Measurements from ENCODE around the gene OLA1. TPM values are rescaled to one million over a fixed set of nuclear protein-coding genes. Genes with fewer than 3 reads are reported as not detected.

Gene OLA1
- total RNA-seq, 1 experiment from 2014 or later, result 109 TPM

DNA sequence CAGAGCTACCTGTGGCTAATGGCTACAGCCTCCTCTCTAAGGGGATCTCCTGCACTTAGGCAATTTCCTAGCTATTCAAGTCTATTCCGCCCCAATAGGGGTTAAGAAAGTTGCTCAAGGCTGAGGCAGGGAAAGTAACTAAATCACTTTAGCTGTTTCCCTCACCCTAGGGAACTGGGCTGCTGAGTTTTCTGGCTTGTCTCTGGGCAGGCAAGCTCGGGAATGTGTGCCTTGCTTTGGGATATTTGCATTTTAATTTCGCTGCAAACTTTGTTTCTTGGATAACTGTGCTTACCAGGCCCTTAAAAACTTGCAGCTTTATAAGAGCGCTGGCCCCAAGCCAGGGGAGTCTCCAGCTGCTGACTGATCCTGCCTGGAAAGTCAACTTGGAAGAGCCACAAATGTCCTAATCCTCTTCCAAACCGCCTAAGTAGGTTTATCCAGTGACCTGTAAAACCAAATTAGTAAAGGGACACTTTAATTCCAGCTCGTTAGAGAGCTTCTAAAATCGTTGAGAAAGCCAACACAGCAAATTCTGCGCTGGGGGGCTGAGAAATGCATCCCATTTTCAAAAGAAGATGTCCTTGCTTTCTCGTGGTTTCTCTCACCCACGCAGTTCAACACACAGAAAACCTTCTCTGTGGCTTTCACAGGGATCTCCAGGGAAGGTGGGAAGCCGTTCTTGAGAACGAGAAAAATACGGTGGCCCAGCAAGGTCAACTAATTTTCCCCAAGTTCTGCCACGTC lies 223.6 kb downstream of the OLA1 start (continued):
- TF ChIP-seq, protein P1, sequence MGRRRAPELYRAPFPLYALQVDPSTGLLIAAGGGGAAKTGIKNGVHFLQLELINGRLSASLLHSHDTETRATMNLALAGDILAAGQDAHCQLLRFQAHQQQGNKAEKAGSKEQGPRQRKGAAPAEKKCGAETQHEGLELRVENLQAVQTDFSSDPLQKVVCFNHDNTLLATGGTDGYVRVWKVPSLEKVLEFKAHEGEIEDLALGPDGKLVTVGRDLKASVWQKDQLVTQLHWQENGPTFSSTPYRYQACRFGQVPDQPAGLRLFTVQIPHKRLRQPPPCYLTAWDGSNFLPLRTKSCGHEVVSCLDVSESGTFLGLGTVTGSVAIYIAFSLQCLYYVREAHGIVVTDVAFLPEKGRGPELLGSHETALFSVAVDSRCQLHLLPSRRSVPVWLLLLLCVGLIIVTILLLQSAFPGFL (CRISPR knock-in tag; IDR thresholded peaks at IDR 0.05; ENCODE audit: borderline replicate concordance), result no peak

DNA sequence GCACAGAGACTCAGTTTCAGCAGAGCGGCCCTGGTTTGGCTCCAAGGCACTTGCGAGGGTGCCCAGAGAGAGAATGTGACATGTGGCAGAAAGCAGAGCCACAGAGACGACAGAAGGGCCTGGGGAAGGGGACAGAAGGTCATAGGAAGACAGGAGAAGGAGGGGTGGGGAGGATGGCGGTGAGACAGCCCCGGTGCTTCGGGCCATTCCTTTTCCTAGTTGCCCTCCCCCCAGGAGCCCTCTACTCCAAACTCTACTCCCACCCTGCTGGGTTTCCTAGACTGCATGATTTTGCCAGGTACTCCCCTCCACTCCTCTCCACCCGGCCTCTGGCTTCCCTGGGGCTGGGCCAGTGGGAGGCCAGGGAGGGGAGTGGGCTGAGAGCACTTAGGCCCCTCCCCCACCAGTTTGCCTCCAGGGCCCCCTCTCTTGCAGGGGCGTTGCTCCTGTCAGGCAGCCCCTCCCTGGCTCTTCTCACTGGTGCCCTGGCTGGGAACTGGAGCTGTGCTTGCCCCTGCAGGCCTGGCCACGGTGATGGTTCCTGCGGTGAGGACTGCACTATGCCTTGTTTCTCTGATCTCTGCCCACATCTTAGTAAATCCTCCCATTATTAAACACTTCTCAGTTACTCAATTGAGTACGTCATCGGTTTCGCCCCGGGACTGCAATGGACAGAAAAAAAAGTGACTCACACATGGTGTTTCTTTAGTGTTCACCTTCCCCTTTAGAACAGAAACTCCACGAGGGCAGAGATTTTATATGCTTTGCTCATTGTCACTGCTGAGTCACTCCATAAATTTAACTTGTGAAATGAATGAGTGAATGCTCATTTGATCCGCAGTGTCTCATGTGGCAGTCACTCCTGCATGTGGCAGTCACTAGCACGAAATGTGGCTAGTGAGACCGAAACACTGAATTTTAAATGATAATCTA lies 224.5 kb downstream of the OLA1 start:
- H3K4me3 Mint-ChIP-seq, result peak overlapping the region; percentile 18; the same call in 1 of the 2 replicates

More for the DNA sequence above, 224.5 kb downstream of the OLA1 start:
- POLR2A ChIA-PET, result interaction anchor here (0.9 to 1.9 kb wide), 3 partner anchors 11 to 453 kb away, joined by 3 to 5 read pairs (median 3); no protein-coding TSS in a partner anchor
- H3K36me3 Mint-ChIP-seq, result no peaks in the 10 kb centered on the region
- peaks cover 49% of the 10 kb centered on the region for H3K4me1 Mint-ChIP-seq
- no peaks in the 10 kb centered on the region for H3K27me3 Mint-ChIP-seq (ENCODE audit: low read depth)
- peak; percentile 68 for DNase-seq (ENCODE audit: low spot score)
- TF ChIP-seq, protein P2, sequence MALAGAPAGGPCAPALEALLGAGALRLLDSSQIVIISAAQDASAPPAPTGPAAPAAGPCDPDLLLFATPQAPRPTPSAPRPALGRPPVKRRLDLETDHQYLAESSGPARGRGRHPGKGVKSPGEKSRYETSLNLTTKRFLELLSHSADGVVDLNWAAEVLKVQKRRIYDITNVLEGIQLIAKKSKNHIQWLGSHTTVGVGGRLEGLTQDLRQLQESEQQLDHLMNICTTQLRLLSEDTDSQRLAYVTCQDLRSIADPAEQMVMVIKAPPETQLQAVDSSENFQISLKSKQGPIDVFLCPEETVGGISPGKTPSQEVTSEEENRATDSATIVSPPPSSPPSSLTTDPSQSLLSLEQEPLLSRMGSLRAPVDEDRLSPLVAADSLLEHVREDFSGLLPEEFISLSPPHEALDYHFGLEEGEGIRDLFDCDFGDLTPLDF (CRISPR knock-in tag; IDR thresholded peaks at IDR 0.05), result no peak
- 0 out of 2 replicates have a peak, but pooled peaks have one; percentile 35 for TF ChIP-seq ETV6 (CRISPR knock-in tag; IDR thresholded peaks at IDR 0.05)
- TF ChIP-seq, protein P3, sequence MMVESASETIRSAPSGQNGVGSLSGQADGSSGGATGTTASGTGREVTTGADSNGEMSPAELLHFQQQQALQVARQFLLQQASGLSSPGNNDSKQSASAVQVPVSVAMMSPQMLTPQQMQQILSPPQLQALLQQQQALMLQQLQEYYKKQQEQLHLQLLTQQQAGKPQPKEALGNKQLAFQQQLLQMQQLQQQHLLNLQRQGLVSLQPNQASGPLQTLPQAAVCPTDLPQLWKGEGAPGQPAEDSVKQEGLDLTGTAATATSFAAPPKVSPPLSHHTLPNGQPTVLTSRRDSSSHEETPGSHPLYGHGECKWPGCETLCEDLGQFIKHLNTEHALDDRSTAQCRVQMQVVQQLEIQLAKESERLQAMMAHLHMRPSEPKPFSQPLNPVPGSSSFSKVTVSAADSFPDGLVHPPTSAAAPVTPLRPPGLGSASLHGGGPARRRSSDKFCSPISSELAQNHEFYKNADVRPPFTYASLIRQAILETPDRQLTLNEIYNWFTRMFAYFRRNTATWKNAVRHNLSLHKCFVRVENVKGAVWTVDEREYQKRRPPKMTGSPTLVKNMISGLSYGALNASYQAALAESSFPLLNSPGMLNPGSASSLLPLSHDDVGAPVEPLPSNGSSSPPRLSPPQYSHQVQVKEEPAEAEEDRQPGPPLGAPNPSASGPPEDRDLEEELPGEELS (CRISPR knock-in tag; IDR thresholded peaks at IDR 0.05), result peak; percentile 52; the same call in 1 of the 2 replicates
- no peak for TF ChIP-seq TEAD1 (CRISPR knock-in tag; IDR thresholded peaks at IDR 0.05)
- peak; percentile 86 for TF ChIP-seq ZNF423 (CRISPR knock-in tag; IDR thresholded peaks at IDR 0.05)
- no peak for TF ChIP-seq TP53 (CRISPR knock-in tag; IDR thresholded peaks at IDR 0.05)
- no peak for TF ChIP-seq ESRRA (CRISPR knock-in tag; IDR thresholded peaks at IDR 0.05; ENCODE audit: borderline replicate concordance)
- CTCF ChIA-PET, result interaction anchor here (0.7 to 1.7 kb wide), 8 partner anchors 11 to 575 kb away, joined by 3 to 7 read pairs (median 4); no protein-coding TSS in a partner anchor
- H3K9me3 Mint-ChIP-seq, result no peaks in the 10 kb centered on the region
- peak overlapping the region; percentile 95 for H3K27ac Mint-ChIP-seq
- peak; percentile 79 for ATAC-seq

Other genes with a start within 250 kb of the OLA1 start
- 0.07 to 0.21 TPM in 2 of 3 replicates, not detected in the other for gene SP9, start 86.4 kb upstream of the OLA1 start, total RNA-seq (2021)
- gene SCRN3, start 147.2 kb upstream of the OLA1 start, total RNA-seq (2021), result 8.0 to 13.0 TPM (median 11.3 TPM) in 3 replicates
- gene GPR155, start 238.5 kb upstream of the OLA1 start, total RNA-seq (2021), result 0.66 to 1.0 TPM (median 0.74 TPM) in 3 replicates

All from WTC11 (cell line).